ENCODE results near the gene KRTAP13-2.

KRTAP13-2 gene

GRCh38 chr21:30333736-30334135, 38.3 kb downstream of the KRTAP13-2 start:
- TF ChIP-seq POLR2A (IDR thresholded peaks at IDR 0.05; ENCODE audit: low read depth, low read length) (no peak), SPI1 (IDR thresholded peaks at IDR 0.05; ENCODE audit: low read depth, low read length) (no peak), POLR2AphosphoS5 (IDR thresholded peaks at IDR 0.05; ENCODE audit: low read depth, low read length) (no peak)
- FAIRE-seq (no peak), DNase-seq (ENCODE audit: insufficient read length, low spot score) (no peak)

- no peak for TF ChIP-seq PAX5 (IDR thresholded peaks at IDR 0.05; ENCODE audit: insufficient read depth, low read length, severe bottlenecking)
- TF ChIP-seq POU2F2 (IDR thresholded peaks at IDR 0.05; ENCODE audit: low read depth, low read length) = no peak
- no peak for TF ChIP-seq POLR2AphosphoS5 (IDR thresholded peaks at IDR 0.05; ENCODE audit: low read depth, low read length)
- TF ChIP-seq SPI1 (IDR thresholded peaks at IDR 0.05; ENCODE audit: low read depth, low read length) = no peak
- no peak for TF ChIP-seq POLR2A (IDR thresholded peaks at IDR 0.05; ENCODE audit: low read depth, low read length)
- TF ChIP-seq TAF1 (IDR thresholded peaks at IDR 0.05; ENCODE audit: low read depth, low read length) = no peak
- no peak for DNase-seq (ENCODE audit: insufficient read length, low spot score)
- FAIRE-seq = no peak
Measured at GRCh38 chr21:30332681-30333080, 39.4 kb downstream of the KRTAP13-2 start.

- DNase-seq (ENCODE audit: insufficient read length, low spot score) = no peak
- FAIRE-seq = no peak
- no peak for TF ChIP-seq POLR2AphosphoS5 (IDR thresholded peaks at IDR 0.05; ENCODE audit: low read depth, low read length)
- no peak for TF ChIP-seq TAF1 (IDR thresholded peaks at IDR 0.05; ENCODE audit: low read depth, low read length)
- TF ChIP-seq POLR2A (IDR thresholded peaks at IDR 0.05; ENCODE audit: low read depth, low read length) = no peak
- TF ChIP-seq POU2F2 (IDR thresholded peaks at IDR 0.05; ENCODE audit: low read depth, low read length) = no peak
- TF ChIP-seq PAX5 (IDR thresholded peaks at IDR 0.05; ENCODE audit: insufficient read depth, low read length, severe bottlenecking) = no peak
- no peak for TF ChIP-seq SPI1 (IDR thresholded peaks at IDR 0.05; ENCODE audit: low read depth, low read length)
Measured at GRCh38 chr21:30329203-30329875, 42.7 kb downstream of the KRTAP13-2 start.

GRCh38 chr21:30326390-30326789, 45.7 kb downstream of the KRTAP13-2 start:
- no peak for FAIRE-seq

More at GRCh38 chr21:30326390-30326789, 45.7 kb downstream of the KRTAP13-2 start:
- DNase-seq (ENCODE audit: insufficient read length, low spot score) = no peak
- TF ChIP-seq POLR2A (IDR thresholded peaks at IDR 0.05; ENCODE audit: low read depth, low read length) (no peak), SPI1 (IDR thresholded peaks at IDR 0.05; ENCODE audit: low read depth, low read length) (no peak), POLR2AphosphoS5 (IDR thresholded peaks at IDR 0.05; ENCODE audit: low read depth, low read length) (no peak), TAF1 (IDR thresholded peaks at IDR 0.05; ENCODE audit: low read depth, low read length) (no peak), PAX5 (IDR thresholded peaks at IDR 0.05; ENCODE audit: insufficient read depth, low read length, severe bottlenecking) (no peak), POU2F2 (IDR thresholded peaks at IDR 0.05; ENCODE audit: low read depth, low read length) (no peak)

All from GM12891 (cell line).